Osteoblast (primary cell): ENCODE results near the gene HDAC1. TPM values are rescaled to one million over a fixed set of nuclear protein-coding genes. Genes with fewer than 3 reads are reported as not detected.

Experiments used
- DNase-seq: peaks from one replicate; pipeline ENCODE4 v3.0.0; 2011; ENCODE audit warnings: low spot score, mixed read lengths; ENCODE audit not compliant: insufficient read length; ENCODE audit errors: missing footprints
- H2AFZ ChIP-seq: 2 replicates; pipeline ENCODE4 v1.6.0; 2011; ENCODE audit warnings: mild to moderate bottlenecking, low read length
- H3K27ac ChIP-seq: 2 replicates; pipeline ENCODE4 v1.5.1; 2011; ENCODE audit warnings: mild to moderate bottlenecking, low read depth, low read length, moderate library complexity
- H3K27me3 ChIP-seq: 2 replicates; pipeline ENCODE4 v1.6.0; 2012; ENCODE audit warnings: mild to moderate bottlenecking, control low read depth, inconsistent platforms, low read length, moderate library complexity; ENCODE audit not compliant: insufficient read depth
- H3K36me3 ChIP-seq: 2 replicates; pipeline ENCODE4 v1.5.1; 2011; ENCODE audit warnings: mild to moderate bottlenecking, low read length, control low read depth, moderate library complexity; ENCODE audit not compliant: insufficient read depth
- H3K4me1 ChIP-seq: 2 replicates; pipeline ENCODE4 v1.5.1; 2011; ENCODE audit warnings: mild to moderate bottlenecking, low read length, control low read depth, moderate library complexity; ENCODE audit not compliant: insufficient read depth
- H3K4me2 ChIP-seq: 2 replicates; pipeline ENCODE4 v1.6.0; 2011; ENCODE audit warnings: mild to moderate bottlenecking, low read length; ENCODE audit not compliant: insufficient read depth
- H3K4me3 ChIP-seq: fragments of 200-600 bp; sonication (generic); 3 replicates; pipeline ENCODE4 v1.5.1; 2012; ENCODE audit warnings: mild to moderate bottlenecking, low read length, inconsistent platforms; ENCODE audit not compliant: insufficient read depth
- H3K79me2 ChIP-seq: 2 replicates; pipeline ENCODE4 v1.6.0; 2012; ENCODE audit warnings: mild to moderate bottlenecking, low read length, control low read depth, inconsistent platforms; ENCODE audit not compliant: insufficient read depth
- H3K9me3 ChIP-seq: 2 replicates; pipeline ENCODE4 v1.5.1; 2011; ENCODE audit warnings: low read depth, low read length, control low read depth
- H4K20me1 ChIP-seq: 2 replicates; pipeline ENCODE4 v1.6.0; 2012; ENCODE audit warnings: mild to moderate bottlenecking, low read length, control low read depth; ENCODE audit not compliant: insufficient read depth
- CTCF ChIP-seq: IDR thresholded peaks from 2 replicates; pipeline ENCODE4 v1.5.1; 2011; ENCODE audit warnings: mild to moderate bottlenecking, low read depth, low read length, moderate library complexity; ENCODE audit errors: extremely low read depth
- total RNA-seq: library from RNA; depleted of rRNA; stranded (reverse); fragments of >200 nt; gene quantifications from 2 replicates; pipeline ENCODE4 v1.2.3, GENCODE V29; 2012

Gene HDAC1
- total RNA-seq, 1 donor, result 44.5 TPM

- peak; percentile 71 for TF ChIP-seq CTCF
- no peaks in the 10 kb centered on the region for H3K36me3 ChIP-seq
- H2AFZ ChIP-seq, result peak overlapping the region; percentile 11
- no peaks in the 10 kb centered on the region for H4K20me1 ChIP-seq
- peak; percentile 95 for DNase-seq
- H3K4me1 ChIP-seq, result peaks cover 18% of the 10 kb centered on the region
- H3K27me3 ChIP-seq, result peaks cover 4% of the 10 kb centered on the region
- H3K27ac ChIP-seq, result no peak overlapping the region
- peak overlapping the region; percentile 62 for H3K4me2 ChIP-seq
- H3K4me3 ChIP-seq, result peak overlapping the region; percentile 35
- H3K9me3 ChIP-seq, result no peaks in the 10 kb centered on the region
- H3K79me2 ChIP-seq, result no peaks in the 10 kb centered on the region
Measured at GRCh38 chr1:32247983-32248889, 43.6 kb upstream of the HDAC1 start.

GRCh38 chr1:32249831-32250525 is 41.9 kb upstream of the HDAC1 start:
- Histone ChIP-seq H3K4me2 (no peak overlapping the region), H3K4me1 (peaks cover 18% of the 10 kb centered on the region), H3K27ac (no peak overlapping the region), H4K20me1 (no peaks in the 10 kb centered on the region), H2AFZ (no peak overlapping the region), H3K4me3 (no peak overlapping the region), H3K27me3 (peaks cover 4% of the 10 kb centered on the region), H3K9me3 (no peaks in the 10 kb centered on the region), H3K36me3 (no peaks in the 10 kb centered on the region), H3K79me2 (no peaks in the 10 kb centered on the region)
- no peak for TF ChIP-seq CTCF
- DNase-seq, result no peak

GRCh38 chr1:32250893-32251716 is 40.8 kb upstream of the HDAC1 start, which contains the start of gene LCK:
TSS of gene LCK (plus strand) at chr1:32251265. CDS start at chr1:32274330, 23,065 bp downstream.
- Histone ChIP-seq H3K9me3 (no peaks in the 10 kb centered on the region), H3K27me3 (peaks cover 4% of the 10 kb centered on the region), H3K27ac (no peak within 1 kb of the TSS), H3K4me1 (peaks cover 18% of the 10 kb centered on the region), H2AFZ (no peak within 1 kb of the TSS), H3K36me3 (no peaks in the 10 kb centered on the region), H4K20me1 (no peaks in the 10 kb centered on the region), H3K79me2 (no peaks in the 10 kb centered on the region), H3K4me2 (no peak within 1 kb of the TSS), H3K4me3 (no peak within 1 kb of the TSS)
- peak; percentile 76 for DNase-seq
- no peak for TF ChIP-seq CTCF
